GM04504 (cell line): Measurements from ENCODE around the gene SHANK3.
"Not testable (repeated sequence)": the region's sequence is repeated elsewhere in the genome, so short reads cannot be mapped to it uniquely, and the experiment has no call there.

Experiments used
- DNase-seq: peaks from one replicate; pipeline ENCODE4 v3.0.0-alpha.2; 2012; ENCODE audit warnings: low read depth

Gene SHANK3

DNA sequence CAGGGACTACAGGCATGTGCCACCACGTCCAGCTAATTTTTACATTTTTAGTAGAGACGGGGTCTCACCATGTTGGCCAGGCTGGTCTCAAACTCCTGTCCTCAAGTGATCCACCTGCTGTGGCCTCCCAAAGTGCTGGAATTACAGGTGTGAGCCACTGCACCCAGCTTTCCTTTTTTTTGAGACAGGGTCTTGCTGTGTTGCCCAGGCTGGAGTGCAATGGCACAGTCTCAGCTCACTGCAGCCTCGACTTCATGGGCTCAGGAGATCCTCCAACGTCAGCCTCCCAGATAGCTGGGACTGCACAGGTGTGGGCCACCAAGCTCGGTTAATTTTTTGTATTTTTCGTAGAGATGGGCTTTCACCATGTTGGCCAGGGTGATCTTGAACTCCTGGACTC, 18.0 kb upstream of the SHANK3 start:
- DNase-seq, result not testable (repeated sequence)

DNA sequence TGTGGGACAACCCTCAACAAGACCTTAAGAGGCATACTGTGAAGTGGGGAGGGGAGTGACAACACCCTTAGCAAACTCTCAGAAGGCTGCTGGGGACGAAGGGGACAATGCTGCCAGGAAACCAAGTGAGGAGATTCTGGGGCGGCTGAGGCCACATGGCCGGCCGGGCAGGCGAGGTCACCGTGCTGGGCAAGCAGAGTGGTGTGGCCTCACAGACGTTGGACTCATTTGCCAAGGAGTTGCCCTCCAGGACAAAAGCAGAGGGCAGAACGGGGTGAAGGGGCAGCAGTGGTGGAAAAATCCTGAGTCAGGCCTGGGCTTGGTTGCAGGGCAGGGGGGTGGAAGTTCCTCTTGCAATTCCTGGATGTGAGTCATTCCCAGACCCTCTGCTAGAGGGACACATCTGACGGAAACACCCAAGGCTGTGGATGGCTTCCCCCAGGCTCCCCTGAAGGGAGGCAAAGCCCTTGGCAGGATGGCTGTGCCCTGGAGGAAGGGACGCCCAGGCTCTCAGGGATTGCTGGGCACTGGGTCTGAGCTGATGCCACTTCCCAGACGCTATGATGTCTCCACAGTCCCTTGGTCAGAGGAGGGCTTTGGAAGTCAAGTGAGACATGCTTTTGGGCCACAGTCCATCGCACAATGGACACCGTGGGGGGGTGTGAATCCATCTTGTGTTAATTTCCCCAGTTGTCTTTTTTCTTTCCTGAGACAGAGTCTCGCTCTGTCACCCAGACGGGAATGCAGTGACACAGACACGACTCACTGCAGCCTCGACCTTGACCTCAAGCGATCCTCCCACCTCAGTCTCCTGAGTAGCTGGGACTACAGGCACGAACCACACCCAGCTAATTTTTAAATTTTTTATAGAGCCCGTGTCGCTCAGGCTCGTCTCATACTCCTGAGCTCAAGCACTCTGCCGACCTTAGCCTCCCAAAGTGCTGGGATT, 16.2 kb upstream of the SHANK3 start:
- peak; percentile 17 for DNase-seq

DNA sequence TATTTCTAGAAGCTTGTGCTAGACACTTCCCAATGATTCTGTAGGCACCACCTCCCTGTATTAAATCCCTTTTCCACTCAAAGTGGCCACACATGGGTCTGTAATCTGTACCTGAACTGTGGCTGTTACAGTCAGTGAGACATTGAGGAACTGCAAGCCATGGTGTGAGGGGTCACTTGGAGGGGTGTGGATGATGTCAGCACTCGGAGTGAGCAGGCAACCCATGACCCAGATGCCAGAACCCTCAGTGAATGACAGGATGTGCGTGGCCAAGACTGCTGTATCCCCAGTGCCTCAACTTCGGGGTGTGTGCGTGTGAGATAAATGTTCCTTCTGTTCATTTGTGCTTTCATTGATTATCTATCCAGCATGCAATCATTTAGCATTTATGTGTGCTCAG, 14.7 kb upstream of the SHANK3 start:
- no peak for DNase-seq

DNA sequence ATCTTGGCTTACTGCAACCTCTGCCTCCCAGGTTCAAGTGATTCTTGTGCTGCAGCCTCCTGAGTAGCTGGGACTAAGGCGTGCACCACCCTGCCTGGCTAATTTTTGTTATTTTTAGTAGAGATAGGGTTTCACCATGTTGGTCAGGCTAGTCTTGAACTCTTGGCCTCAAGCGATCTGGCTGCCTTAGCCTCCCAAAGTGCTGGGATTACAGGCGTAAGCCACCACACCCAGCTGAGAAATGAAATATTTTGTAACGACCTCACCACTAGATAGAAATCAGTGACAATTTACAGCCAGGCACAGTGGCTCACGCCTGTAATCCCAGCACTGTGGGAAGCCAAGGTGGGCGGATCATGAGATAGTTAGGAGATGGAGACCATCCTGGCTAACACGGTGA, 12.9 kb upstream of the SHANK3 start:
- not testable (repeated sequence) for DNase-seq

DNA sequence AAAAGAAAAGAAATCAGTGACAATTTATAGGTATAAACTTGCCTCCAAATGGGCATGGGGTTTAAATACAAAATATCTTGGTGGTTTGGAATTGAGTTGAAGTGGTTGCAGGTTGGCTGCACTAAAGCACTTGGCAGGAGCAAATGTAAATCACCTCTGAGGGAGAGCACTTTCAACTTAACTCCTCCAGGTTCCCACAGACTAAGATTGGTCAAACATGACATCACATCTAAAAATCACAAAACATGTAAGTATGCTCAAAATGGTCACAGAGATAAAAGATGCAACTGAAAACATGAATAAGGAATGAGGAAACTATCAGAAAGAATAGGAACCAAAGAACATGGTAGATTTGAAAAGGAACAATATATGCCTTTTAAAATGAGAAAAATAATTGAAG, 12.3 kb upstream of the SHANK3 start:
- no peak for DNase-seq

DNA sequence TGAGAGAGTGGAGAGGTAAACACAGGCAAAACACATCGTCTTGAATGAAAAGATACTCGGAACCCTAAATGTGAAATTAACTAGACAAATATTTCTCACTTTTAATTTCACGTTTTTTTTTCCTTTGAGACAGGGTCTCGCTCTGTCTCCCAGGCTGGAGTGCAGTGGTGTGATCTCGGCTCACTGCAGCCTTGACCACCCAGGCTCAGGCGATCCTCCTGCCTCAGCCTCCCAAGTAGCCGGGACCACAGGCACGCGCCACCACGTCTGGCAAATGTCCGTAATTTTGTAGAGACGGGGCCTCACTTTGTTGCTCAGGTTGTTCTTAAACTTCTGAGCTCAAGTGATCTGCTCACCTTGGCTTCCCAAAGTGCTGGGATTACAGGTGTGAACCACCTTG, 7.4 kb upstream of the SHANK3 start:
- DNase-seq, result no peak

DNA sequence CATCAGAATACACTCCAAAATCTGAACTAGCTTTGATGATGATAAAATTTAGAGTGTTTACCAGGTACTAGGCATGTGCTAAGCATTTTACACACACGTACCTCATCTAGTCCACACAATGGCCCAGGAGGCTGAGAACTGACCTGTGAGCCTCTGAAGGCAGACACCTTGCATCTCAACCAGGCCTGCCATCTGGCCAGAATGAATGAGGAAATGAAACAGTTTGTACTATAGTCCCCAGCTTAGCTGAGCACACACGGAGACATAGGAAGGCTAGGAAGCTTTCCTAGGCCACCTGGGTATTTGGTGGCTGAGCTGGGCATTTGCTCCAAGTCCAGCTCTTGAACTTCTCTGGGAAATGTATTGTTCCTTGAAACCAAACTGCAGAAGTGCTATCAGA, 6.9 kb upstream of the SHANK3 start:
- no peak for DNase-seq

DNA sequence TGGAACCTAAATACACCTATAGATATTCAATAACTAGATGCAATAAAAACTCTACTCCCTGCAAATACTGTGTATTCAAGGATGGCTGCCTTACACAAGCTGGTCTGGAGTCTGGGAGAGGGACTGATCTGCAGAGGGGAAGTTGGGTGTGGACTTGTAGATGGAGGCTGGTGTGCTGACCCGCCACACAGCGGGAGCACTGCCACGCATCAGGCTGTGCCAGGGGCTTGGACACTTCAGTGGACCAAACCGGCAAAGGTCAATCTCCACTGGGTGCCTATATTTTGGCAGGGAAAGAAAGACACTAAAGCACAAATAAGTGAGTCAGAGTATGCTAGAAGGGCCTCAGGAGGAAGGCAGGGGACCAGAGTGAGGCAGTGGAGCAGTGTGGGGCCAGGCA, 2.1 kb upstream of the SHANK3 start:
- no peak for DNase-seq

DNA sequence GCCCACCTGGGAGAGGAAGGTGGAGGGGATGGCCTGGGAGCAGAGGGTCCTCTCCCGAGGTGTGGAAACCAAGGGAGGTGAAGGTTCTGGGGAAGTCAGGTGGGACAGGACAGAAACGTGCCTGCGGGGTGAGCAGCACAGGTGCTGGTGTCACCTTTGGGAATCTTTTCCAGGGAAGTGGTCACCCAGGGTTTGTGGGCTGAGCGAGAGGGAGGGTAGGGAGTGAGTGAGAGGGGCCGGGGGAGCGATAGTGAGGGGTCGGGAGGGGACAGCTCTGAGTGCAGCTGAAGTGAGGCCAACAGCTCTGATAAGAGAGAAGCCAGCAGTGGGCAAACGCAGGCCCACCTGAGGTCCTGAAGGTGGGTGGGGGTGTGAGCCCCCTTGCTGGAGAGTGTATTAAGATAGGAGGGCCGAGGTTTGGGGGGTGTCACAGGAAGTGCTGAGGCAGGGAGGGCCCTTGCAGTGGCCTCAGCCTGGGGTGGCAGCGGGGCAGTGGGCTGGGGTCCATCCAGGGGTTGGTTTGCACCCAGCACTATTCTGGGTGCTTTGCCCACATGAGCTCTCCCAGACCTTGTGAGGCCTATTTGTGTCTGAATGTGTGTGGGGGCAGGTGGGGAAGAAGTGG, 1.6 kb upstream of the SHANK3 start:
- no peak for DNase-seq

DNA sequence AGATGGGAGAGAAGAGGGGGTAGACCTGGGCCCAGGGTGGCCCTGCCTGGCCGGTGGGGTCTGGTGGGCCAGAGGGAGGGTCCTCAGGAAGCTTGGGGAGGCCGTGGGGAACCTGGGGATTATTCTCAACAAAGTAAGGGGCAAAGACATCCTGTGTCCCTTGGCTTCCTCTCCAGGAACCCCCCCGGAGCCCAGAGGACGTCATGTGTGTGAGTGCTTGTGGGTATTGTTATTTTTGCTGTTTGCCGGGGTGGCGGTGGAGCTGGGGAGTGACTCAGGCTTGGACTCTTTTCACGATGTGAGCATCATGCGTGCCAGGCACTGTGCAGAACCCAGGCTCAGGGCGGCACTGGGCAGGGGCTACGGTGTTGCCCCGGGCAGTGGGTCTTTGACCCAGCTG, 982 bp upstream of the SHANK3 start:
- DNase-seq, result no peak

DNA sequence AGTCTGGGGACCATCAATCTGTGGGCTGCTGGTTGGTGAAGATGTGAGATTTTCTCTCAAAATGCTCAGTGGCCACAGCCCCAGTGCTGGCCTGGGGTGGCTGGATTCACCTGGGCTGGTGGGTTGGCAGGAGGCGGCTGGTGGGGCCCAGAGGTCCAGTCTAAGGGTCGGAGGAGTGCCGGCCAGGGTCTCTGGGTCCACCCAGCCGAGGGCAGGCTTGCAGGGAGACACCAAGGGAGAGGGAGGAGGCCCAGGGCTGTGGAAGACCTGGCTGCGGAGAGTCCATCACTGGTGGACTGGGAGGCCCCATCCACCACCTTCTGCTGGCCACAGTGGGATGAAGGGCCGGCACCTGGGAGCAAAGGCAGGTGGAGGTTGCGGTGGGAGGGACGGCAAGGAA, 582 bp upstream of the SHANK3 start:
- no peak for DNase-seq

DNA sequence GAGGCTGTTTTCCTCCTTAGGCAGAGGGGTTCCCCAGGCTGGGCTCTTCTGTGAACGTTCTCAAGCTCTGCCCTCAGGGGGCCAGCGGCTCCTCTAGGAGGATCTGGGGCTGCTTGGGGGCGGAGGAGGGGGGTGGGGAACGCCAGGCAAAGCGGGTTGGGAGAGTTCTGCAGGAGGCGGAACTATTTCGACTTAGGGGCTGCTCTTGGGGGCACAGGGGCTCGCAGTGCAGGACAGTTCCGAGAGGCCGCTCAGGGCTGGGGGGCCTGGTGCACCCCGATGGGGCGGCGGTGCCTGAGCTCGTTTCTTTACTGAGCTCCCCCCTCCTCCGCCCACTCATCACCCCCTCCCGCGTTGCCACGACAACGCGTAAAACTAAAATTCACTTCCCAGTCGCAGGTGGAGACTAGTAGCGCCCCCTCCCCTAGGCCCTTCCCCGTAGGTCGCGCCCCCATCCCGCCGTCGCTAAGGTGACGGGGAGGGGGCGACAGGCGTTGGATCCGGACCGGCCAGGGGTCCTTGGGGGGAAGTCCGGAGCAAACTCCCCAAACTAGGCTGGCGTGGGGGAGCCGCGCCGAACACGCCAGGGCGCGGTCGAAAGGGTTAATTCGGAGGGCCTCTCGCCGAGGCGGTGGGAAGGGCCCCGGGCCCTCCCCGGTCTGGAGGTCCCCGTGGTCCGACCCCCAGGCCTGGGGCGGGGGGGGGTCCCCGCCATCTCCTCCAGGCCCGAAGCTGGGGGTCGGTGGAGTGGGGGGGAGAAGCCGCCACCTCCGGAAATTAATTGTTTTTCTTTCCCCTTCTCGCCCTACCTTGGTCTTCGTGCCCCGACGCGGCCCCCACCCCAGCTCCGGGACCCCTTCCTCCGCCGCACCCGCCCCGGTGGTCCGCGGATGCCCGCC, 857 bp downstream of the SHANK3 start:
- no peak for DNase-seq

DNA sequence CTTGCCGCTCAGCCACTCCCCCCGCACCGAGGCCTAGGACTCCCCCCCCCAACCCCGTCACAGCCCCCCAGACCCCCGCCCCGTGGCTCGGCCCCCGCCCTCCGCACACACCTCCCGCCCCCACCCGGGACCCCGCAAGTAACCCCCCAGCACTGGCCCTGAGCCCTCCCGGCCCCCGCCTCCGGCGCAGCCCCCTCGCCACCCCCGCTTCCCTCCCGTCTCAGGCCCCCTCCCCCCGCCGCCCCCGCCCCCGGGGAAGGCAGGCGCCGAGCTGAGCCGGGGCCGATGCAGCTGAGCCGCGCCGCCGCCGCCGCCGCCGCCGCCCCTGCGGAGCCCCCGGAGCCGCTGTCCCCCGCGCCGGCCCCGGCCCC, 1.5 kb downstream of the SHANK3 start:
- no peak for DNase-seq

DNA sequence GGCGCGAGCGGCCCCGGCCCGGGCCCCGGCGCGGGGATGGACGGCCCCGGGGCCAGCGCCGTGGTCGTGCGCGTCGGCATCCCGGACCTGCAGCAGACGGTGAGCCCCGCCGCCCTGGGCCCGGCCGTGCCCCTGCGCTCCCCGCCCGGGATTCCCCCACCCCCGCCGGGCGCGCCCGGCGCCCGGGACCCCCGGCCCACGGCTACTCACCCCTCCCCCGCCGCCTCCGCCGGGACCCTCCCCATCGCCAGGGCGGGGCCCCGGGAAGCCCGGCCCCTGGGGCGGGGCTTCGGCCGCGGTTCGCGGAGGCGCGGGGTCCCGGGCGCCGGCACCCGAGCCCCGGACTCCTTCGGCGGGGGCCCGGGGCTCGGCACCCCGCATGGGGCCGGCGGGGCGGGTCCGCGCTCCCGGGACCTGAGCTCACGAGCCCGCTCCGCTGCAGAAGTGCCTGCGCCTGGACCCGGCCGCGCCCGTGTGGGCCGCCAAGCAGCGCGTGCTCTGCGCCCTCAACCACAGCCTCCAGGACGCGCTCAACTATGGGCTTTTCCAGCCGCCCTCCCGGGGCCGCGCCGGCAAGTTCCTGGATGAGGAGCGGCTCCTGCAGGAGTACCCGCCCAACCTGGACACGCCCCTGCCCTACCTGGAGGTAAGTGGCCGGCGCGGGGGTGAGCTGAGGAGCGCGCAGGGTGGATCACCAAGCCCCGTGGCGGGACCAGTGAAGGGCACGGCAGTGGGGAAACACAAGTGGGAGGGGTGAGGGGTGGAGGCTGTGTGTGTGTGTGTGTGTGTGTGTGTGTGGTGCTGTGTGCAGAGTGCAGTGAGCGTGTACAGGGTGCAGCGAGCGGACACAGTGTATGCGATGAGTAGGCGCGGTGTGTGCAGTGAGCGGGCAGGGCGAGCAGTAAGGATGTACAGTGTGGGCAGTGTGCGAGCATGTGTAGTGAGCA, 2.3 kb downstream of the SHANK3 start:
- DNase-seq, result no peak

DNA sequence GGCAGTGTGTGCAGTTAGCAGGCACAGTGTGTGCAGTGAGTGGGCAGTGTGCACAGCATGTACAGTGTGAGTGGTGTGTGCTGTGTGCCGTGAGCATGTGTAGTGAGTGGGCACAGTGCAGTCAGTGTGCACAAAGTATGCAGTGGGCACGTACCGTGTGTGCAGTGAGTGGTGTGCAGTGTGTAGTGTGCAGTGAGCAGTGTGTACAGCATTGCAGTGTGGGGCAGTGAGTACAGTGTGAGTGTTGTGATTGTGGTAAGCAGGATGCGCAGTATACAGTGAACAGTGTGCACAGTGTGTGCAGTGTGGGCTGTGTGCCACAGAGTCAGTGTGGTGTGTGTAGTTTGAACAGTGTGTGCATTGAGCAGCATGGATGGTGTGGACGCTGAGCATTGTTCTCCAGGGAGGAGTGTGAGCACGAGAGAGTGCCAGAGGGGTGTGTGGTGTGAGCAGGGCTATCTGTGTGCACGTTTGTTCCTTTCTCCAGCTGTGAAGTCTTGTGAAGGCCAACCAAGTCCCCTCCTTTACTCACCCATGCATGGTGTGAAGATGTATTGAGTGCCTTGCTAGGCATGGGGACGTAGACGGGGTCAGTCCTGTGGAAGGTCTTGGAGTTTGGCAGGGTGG, 3.0 kb downstream of the SHANK3 start:
- no peak for DNase-seq

DNA sequence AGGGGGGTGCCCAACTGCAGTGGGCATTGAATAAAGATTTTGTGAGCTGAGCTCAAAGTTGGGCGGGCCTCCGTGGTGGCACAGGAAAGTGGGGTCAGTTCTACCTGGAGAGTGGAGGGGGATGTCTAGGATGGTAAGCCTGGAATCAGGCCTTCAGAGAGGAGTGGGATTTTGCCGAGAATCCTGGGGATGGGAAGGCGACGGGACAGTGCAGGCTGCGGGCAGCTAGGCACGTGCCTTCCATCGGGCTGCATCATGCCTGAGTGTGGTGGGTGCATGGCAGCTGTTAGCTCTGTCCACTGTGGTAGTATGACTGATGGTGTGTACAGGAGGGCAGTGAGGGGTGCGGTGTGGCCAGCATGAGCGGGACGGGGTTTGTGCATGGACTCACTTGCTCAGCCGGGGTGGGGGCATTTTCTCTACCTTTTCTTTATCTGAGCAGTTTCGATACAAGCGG, 3.6 kb downstream of the SHANK3 start:
- no peak for DNase-seq

DNA sequence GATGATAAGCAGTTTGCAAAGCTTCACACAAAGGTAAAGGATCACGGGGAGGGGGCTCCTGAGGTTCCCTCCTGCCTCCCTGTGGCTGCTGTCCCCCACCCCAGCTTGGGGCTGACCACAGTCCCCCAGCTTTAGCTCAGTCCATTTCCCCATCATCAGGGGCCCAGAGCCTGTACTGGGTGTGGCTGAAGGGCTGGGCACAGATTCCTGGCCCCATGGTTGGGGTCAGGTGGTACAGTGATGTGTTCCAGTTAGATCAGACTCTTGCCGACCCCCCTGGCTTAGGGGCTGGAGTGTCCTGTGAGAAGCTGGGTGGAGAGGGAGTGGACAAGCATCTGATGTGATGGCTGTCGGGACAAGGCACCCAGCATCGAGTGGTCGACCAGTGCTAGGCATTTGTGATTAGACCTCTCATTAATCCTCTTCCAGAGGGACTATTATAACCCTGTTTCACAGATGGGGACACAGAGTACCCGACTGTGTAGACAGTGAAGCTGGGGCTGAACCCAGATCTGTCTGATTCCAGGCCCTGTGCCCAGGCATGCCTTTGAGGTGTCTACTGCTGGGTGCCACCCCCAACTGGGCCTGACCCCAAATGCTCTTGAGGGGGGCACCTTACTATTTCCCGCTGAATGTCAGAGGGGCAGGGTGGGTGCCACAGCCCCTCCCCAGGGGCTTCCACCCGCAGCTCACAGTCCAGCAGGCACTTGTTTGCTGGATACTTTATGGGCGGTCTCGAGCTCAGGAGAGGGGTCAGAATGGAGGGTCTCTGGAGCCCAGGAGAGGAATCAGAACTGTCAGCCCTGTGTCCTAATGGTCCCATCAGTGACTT, 4.3 kb downstream of the SHANK3 start:
- DNase-seq, result no peak

DNA sequence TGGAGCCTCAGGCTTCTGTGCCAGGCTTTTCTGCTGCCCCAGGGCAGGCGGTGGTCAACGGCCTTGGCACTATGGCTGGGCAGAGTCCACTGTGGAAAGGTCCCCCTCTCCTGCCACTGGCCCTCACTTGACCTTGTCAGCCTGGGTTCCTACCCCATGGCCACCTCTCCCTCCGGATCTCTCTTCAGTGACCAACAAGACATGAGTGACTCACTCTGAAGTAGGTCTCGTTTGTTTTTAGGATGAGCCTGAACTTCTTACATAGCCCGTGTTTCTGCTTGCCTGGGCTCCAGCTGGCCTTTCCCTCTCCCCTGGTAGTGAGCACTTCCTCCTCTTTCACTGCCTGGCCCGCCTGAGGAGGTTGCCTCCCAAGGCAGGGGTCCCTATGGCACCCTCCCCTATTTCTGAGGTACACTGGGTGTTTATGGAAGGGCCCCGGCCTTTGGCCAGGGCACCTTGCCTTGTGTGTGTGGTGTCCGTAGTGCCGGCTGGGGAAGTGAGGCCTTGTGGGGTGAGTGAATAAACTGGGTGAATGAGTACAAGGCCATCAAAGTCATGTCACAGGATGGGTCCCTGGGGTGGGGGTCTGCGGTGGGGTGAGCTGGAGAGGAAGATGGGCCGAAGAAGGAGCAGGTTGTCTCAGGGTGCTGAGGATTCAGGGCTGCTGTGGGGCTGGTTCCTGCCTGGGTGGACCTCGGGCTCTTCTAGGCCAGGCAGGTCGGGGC, 5.0 kb downstream of the SHANK3 start:
- no peak for DNase-seq

DNA sequence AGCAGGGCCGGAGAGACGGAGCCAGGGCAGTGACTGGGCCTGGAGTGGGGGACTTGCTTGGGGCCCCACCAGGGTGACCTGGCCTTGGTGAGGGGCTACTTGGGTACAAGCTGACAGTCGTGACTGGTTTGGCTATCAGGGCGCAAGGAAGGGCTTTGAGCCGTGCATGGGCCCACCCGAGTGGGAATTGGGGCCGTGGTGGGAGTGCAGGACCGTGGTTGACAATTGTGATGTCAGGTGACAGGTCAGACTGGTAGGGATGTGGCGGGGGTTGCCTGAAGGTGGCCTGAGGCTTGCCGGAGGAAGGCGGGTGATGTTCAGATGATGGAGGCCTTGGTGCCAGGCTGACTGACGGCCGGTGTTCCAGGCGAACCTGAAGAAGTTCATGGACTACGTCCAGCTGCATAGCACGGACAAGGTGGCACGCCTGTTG, 5.6 kb downstream of the SHANK3 start:
- DNase-seq, result no peak
